Uterine smooth muscle cell (primary cell): ENCODE results near the gene SEC24C. TPM values are rescaled to one million over a fixed set of nuclear protein-coding genes. Genes with fewer than 3 reads are reported as not detected.

ENCODE experiments used
- total RNA-seq: library from RNA; depleted of rRNA; stranded (reverse); fragments of >200 nt; gene quantifications from 2 replicates; pipeline ENCODE4 v1.2.3, GENCODE V29; 2014

The SEC24C gene
- total RNA-seq: 59.4 and 64.3 TPM in 2 replicates

GRCh38 chr10:73743905-73744663 is at the start of gene SEC24C:
Gene SEC24C, plus strand, starts transcription at chr10:73744372. Its CDS starts 2,461 bp downstream, at chr10:73746833.

GRCh38 chr10:73697675-73698159 is 46.5 kb upstream of the SEC24C start, which contains the start of gene AGAP5:
Gene AGAP5, minus strand, starts transcription at chr10:73698109. Its CDS starts 354 bp downstream, at chr10:73697755.

DNA sequence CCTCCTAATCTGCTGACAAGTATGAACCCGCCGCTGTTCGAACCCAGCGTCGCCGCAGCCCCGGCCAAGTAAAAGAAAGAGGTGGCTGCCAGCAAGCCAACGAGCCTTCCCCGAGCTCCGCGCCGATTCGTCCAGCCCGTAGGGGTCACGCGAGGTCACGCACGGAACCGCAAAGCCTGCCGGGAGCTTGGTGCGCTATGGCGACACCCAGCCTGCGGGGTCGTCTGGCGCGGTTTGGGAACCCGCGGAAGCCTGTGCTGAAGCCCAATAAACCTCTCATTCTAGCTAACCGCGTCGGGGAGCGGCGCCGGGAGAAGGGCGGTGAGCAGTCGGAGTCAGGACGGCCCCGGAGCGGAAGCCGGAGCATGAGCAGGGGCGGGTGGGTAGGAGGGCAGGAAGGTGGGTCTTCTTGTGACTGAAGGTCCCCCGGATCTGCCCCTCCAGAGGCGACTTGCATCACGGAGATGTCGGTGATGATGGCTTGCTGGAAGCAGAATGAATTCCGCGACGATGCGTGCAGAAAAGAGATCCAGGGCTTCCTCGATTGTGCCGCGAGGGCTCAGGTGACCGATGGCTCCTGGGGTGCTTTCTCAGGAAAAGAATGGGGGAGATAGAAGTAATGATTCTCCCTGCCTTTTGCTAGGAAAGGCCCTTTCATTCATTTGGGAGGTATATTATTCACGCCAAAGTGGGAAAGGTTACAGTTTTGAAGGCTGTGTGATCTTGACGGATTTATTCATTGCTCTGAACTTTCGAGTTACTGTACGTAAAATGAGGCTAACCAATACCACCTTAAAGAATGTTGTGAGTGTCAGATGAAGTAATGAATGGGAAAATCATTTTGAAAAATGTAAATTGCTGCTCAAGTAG is 37.9 kb downstream of the SEC24C start, which contains the start of gene CHCHD1:
CHCHD1 (plus strand) TSS at position 170 of the 870 bp plus-strand sequence; CDS start at position 198, 28 bp downstream.

GRCh38 chr10:73785211-73785720 is 41.1 kb downstream of the SEC24C start, which contains the start of gene ZSWIM8:
Gene ZSWIM8, plus strand, starts transcription at chr10:73785606. Its CDS starts 273 bp downstream, at chr10:73785879.

Other genes starting within 250 kb of the SEC24C start
- 34.9 and 36.6 TPM in 2 replicates for gene PPP3CB, start 248.3 kb upstream of the SEC24C start, total RNA-seq
- 35.5 and 38.4 TPM in 2 replicates for gene USP54, start 153.0 kb upstream of the SEC24C start, total RNA-seq
- not detected in 2 replicates for gene MYOZ1, start 102.9 kb upstream of the SEC24C start, total RNA-seq
- under 0.01 TPM in 1 of 2 replicates, not detected in the other for gene SYNPO2L, start 88.3 kb upstream of the SEC24C start, total RNA-seq
- gene AGAP5, start 46.3 kb upstream of the SEC24C start, total RNA-seq: 2.7 and 3.4 TPM in 2 replicates
- gene CHCHD1, start 37.7 kb downstream of the SEC24C start, total RNA-seq: 17.5 and 19.4 TPM in 2 replicates
- gene ZSWIM8, start 41.2 kb downstream of the SEC24C start, total RNA-seq: 44.9 and 65.5 TPM in 2 replicates
- gene NDST2, start 67.2 kb downstream of the SEC24C start, total RNA-seq: 12.2 and 19.6 TPM in 2 replicates
- gene CAMK2G, start 130.2 kb downstream of the SEC24C start, total RNA-seq: 27.2 and 28.0 TPM in 2 replicates
- gene PLAU, start 166.8 kb downstream of the SEC24C start, total RNA-seq: 81.5 and 153 TPM in 2 replicates